Cerebellar cortex (tissue), 1 donor: Measurements from ENCODE around the gene SNRNP48.

Experiments used
- DNase-seq: peaks from one replicate; pipeline ENCODE4 v3.0.0-alpha.2; 2015; ENCODE audit warnings: low spot score

Gene SNRNP48

GRCh38 chr6:7589949-7590917, at the start of gene SNRNP48:
Gene SNRNP48, plus strand, starts transcription at chr6:7590198. Its CDS starts 60 bp downstream, at chr6:7590258.
- DNase-seq, result peak; percentile 97

- peak; percentile 23 for DNase-seq
Observed at GRCh38 chr6:7540595-7540994, 49.4 kb upstream of the SNRNP48 start.

- peak; percentile 49 for DNase-seq
Observed at GRCh38 chr6:7541175-7542064, 48.6 kb upstream of the SNRNP48 start, which contains the start of gene DSP. Gene DSP, plus strand, starts transcription at chr6:7541671. Its CDS starts 245 bp downstream, at chr6:7541916.

GRCh38 chr6:7542065-7542873, 47.7 kb upstream of the SNRNP48 start:
- no peak for DNase-seq

GRCh38 chr6:7542874-7543624, 46.9 kb upstream of the SNRNP48 start:
- DNase-seq, result peak; percentile 76

GRCh38 chr6:7543789-7544424, 46.1 kb upstream of the SNRNP48 start:
- DNase-seq, result no peak

- DNase-seq, result no peak
Observed at GRCh38 chr6:7544597-7544996, 45.4 kb upstream of the SNRNP48 start.

- no peak for DNase-seq
Observed at GRCh38 chr6:7545316-7546019, 44.5 kb upstream of the SNRNP48 start.

GRCh38 chr6:7546020-7546369, 44.0 kb upstream of the SNRNP48 start:
- no peak for DNase-seq

- DNase-seq, result no peak
Observed at GRCh38 chr6:7546383-7546782, 43.6 kb upstream of the SNRNP48 start.

GRCh38 chr6:7546896-7547295, 43.1 kb upstream of the SNRNP48 start:
- DNase-seq, result no peak

- DNase-seq, result no peak
Observed at GRCh38 chr6:7547315-7547714, 42.7 kb upstream of the SNRNP48 start.

GRCh38 chr6:7550433-7550801, 39.6 kb upstream of the SNRNP48 start:
- DNase-seq, result no peak

GRCh38 chr6:7554533-7555275, 35.3 kb upstream of the SNRNP48 start:
- DNase-seq, result no peak

- DNase-seq, result no peak
Observed at GRCh38 chr6:7555671-7556070, 34.3 kb upstream of the SNRNP48 start.

GRCh38 chr6:7556394-7557106, 33.4 kb upstream of the SNRNP48 start:
- DNase-seq, result no peak

GRCh38 chr6:7557652-7558051, 32.3 kb upstream of the SNRNP48 start:
- no peak for DNase-seq

GRCh38 chr6:7558781-7559180, 31.2 kb upstream of the SNRNP48 start:
- DNase-seq, result no peak

GRCh38 chr6:7559196-7559595, 30.8 kb upstream of the SNRNP48 start:
- no peak for DNase-seq
